HG02981 (cell line): ENCODE data around the gene CAMK1D.

Experiments
- ATAC-seq: cut with Tn5 transposase; IDR thresholded peaks from one replicate; pipeline ENCODE4 v1.9.1; 2021; ENCODE audit warnings: mild to moderate bottlenecking, moderate library complexity; ENCODE audit not compliant: unreplicated experiment

Gene CAMK1D

DNA sequence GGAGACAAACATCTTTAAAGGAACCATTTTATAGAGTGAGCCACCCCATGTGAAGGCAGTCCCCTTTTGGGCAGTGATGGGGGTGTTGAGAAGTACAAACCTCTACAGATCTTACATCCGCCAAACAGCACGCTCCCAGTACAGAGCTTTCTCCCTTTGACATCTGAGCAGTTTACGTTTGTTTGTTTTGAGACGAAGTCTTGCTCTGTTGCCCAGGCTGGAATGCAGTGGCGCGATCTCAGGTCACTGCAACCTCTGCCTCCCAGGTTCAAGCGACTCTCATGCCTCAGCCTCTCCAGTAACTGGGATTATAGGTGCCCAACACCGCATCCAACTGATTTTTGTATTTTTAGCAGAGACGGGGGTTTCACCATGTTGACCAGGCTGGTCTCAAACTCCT is 523.2 kb downstream of the CAMK1D start:
- ATAC-seq: no peak

GRCh38 chr10:12873172-12873571 is 523.8 kb downstream of the CAMK1D start:
- ATAC-seq: no peak

GRCh38 chr10:12874501-12874900 is 525.2 kb downstream of the CAMK1D start:
- ATAC-seq: no peak

DNA sequence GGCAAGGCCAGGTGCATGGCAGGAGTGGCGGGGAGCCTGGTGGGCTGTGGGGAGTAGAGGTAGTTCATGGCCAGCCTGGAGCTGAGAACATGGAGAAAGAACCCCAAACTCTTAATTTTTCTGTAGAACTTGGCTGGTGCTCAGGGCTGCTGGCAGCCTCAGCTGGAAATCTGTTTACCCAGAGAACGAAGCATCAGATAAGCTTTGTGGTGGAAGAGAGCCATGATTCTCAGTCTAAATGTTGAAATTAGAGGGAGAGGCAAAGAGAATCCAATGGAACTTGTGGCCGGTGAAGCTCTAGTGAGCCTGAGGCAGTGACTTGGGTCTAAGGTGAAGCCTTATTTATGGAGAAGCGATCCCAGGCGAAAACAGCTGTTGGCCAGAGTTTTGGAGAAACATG is 525.8 kb downstream of the CAMK1D start:
- no peak for ATAC-seq

GRCh38 chr10:12876266-12876665 is 526.9 kb downstream of the CAMK1D start:
- no peak for ATAC-seq

DNA sequence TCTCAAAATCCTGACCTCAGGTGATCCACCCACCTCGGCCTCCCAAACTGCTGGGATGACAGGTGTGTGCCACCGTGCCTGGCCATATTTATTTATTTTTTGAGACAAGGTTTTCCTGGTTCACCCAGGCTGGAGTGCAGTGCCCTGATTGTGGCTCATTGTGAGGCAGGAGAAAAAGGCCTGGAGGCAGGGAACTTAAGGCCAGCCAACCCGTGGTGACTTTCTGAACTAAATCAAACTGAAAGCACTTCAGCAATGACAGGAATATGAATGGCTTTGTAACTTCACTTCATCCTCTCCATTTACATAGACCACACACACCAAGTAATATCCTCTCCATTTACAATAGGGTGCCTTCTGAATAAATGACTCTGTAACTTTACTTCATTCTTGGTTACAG is 527.8 kb downstream of the CAMK1D start:
- no peak for ATAC-seq

DNA sequence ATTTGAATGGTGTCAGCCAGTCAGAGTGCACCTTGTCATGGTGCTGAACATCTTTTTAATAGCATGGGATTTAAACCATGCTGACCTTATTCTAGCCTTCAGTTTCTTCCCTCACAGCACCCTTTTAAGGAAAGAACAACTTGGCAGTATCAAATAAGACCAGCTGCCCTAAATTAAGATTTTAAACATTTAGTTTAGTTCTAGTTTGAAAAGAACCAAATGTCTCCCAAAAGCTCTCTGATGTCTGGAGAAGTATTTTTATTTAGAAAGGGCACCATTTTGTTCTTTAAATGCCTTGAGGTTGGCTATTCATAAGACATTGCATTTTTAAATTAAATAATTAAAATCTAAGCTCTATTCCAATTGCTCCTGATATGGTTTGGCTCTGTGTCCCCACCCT is 531.1 kb downstream of the CAMK1D start:
- ATAC-seq: no peak

DNA sequence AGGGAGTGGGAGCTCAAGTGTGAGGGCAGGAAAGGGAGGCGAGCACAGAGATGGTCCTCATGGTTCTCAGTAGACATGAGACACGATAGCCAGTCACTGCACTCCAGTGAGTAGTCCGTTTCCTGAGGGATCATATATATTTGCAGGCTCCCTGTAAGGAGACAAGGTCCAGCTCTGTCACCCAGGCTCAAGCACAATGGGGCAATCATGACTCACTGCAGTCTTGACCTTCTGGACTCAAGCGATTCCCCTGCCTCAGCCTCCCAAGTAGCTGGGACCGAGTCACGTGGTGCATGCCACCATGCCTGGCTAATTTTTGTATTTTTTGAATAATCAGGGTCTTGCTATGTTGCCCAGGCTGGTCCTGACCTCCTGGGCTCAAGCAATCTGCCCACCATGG is 535.5 kb downstream of the CAMK1D start:
- ATAC-seq: no peak
